GM11168 (cell line): ENCODE results near the gene GJB1.
"Not testable (repeated sequence)": the region's sequence is repeated elsewhere in the genome, so short reads cannot be mapped to it uniquely, and the experiment has no call there.

Experiments used
- in situ Hi-C: fragments of 300-500 bp; cut with MboI; formaldehyde crosslinking; loops from one replicate; pipeline ENCODE4 v1.12.0; 2022; ENCODE audit warnings: low sequenced_read_pairs; ENCODE audit not compliant: unreplicated experiment

The GJB1 gene

DNA sequence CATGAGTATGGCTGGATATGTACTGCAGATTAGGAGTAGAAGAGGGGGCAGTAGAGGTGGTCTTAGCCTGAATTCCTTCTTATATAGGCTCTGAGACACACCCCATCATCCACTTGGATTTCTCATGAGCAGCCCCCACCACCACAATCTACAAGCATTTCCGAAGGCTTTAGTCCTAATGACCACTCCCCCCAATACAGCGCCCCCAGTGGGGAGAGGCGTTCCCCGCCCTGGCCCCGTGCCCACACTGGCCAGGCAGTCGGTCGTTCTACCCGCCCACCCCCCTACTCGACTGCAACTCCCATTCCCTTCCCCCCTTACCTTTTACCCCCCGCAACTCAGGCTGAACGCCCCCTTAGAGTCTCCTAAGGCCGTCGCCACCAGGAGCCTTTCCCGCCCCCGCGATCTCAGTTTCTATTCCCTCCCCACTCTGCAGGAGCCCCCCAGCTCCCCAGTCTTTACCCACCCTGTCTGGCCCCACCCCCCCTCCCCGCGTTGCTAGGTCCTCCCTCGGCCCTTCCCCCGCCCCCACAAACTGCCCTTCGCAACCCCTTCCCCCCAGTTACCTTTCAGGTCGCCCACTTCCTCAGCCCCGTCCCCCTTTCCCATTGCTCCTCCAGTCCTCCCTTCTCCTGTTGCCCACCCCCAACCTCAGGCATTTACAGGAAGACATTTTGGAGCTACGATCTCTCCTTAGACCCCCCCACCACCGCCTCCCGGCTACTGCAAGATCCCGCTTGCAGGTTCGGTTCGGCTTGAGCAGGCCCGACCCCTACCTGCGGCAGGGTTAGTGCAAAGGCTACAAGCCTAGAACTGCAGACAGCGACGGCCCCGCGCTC, 30.4 kb downstream of the GJB1 start:
- in situ Hi-C loops = no loop called here

DNA sequence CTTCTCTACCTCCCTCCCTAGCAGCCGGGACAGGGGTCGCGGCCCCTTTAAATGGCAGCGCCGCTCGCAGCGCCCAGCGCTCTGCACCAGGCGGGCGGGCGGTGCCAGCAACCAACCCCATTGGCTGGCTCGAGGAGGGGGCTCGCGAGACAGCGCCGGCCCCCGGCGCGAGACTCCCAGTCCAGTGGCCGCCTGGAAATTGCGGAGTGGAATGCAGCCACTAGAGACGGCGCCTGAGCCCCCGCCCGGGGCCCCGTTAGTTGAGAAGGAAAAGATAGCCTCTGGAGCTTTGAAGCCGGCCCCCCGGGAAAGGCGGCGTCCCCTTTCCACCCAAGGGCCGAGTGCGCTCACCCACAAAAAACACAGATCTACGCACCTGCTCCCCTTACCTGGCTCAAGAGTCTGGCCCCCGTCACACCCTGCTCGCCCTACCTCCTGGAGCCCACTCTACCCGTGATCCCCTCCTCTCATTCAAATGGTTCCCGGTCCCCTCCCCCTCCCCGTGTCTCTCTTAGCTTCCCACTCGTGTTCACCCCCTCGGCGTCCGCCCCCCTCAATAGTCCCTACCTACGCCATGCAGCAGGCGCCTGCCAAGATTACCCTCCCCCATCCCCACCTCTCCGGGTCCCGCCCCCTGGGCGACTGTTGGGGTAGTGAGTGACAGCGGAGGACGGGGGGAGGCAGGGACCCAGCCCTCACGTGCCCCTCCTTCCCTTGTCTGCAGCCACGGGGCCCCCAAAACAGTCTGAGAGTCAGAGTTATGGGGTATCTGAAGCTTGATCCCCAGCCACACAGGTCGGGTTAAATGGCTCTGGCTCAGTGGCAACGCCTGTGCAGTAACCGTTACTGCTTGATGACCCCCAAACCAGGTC, 31.3 kb downstream of the GJB1 start, which contains the start of gene ZMYM3:
TSS of gene ZMYM3 (minus strand) at position 49 of the 872 bp plus-strand sequence. CDS start 885 bp downstream, outside the sequence.
- in situ Hi-C loops = no loop called here

DNA sequence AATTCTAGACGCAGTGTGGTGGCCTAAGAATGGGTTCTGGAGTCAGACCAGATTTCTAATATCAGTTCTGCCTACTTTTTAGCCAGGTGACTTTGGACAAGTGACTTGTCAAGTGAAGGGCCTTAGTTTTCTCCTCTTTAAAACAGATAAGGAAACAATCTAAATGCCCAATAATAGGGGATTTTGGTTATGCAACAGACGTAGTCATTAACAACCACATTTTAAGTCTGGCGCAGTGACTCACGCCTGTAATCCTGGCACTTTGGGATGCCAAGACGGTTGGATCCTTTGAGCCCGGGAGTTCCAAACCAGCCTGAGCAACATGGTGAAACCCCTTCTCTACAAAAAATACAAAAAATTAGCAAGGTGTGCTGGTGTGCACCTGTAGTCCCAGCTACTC, 33.0 kb downstream of the GJB1 start:
- in situ Hi-C loops = no loop called here

DNA sequence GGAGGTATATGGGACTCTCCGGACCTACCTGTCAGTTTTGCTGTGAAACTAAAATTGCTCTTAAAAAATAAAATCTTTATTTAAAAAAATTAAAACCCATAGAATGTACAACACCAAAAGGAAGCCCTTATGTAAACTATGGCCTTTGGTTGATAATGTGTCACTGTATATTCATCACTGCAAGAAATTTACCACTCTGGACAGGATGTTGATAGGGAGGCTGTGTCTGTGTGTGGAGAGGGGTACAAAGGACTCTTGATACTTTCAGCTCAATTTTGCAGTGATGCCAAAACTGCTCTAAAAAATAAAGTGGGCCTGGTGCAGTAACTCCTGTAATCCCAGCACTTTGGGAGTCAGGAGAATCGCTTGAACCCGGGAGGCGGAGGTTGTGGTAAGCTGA, 33.8 kb downstream of the GJB1 start:
- in situ Hi-C loops = no loop called here

DNA sequence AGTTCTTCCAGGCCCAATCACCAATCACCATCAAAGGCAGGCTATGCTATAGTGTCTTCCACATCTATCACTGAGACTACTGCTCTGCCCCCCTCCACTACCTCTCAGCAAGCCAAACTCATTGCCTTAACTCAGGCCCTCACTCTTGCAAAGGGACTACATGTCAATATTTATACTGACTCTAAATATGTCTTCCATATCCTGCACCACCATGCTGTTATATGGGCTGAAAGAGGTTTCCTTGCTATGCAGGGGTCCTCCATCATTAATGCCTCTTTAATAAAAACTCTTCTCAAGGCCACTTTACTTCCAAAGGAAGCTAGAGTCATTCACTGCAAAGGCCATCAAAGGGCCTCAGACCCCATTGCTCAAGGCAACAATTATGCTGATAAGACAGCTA, 45.6 kb downstream of the GJB1 start:
- in situ Hi-C loops = not testable (repeated sequence)

DNA sequence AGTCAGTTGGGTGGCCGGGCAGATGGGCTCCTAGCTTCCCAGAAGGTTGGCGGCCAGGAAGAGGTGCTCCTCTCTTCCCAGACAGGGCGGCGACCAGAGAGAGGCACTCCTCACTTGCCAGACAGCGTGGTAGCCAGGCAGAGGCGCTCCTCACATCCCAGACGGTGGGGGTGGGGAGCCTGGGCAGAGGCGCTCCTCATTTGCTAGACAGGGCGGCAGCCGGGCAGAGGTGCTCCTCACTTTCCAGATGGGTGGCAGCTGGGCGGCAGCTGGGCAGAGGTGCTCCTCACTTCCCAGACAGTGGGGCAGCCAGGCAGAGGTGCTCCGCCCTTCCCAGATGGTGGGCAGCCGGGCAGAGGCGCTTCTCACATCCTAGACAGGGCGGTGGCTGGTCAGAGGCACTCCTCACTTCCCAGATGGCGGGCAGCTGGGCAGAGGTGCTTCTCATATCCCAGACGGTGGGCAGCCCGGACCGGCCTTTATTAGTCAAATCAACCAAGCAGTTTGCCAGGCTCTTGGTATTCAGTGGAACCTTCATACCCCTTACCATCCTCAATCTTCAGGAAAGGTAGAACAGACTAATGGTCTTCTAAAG, 46.9 kb downstream of the GJB1 start:
- in situ Hi-C loops = no loop called here

DNA sequence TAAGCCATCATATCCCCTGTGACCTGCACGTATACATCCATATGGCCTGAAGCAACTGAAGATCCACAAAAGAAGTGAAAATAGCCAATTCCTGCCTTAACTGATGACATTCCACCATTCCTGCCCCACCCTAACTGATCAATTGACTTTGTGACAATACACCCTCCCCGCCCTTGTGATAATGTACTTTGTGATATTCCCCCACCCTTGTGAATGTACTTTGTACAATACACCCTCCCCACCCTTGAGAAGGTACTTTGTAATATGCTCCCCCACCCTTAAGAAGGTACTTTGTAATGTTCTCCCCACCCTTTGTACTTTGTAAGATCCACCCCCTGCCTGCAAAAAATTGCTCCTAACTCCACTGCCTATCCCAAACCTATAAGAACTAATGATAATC, 49.3 kb downstream of the GJB1 start:
- in situ Hi-C loops = not testable (repeated sequence)
